Pancreas (tissue), 10 donors: ENCODE data around the gene ERICH6B. TPM values are rescaled to one million over a fixed set of nuclear protein-coding genes. Genes with fewer than 3 reads are reported as not detected.

ENCODE experiments used
- ATAC-seq, 4 donors: fragments of 200-7000 bp; cut with Tn5 transposase; one replicate each; pipeline versions ENCODE4 v1.8.0 to v1.9.1; 2020; ENCODE audit warnings: mild to moderate bottlenecking in 4 of 4, moderate library complexity in 4 of 4
- DNase-seq, 6 donors: peaks; one replicate each; pipeline ENCODE4 v3.0.0-alpha.2; 2020
- FAIRE-seq: peaks from 2 replicates; lab custom pipeline; 2012; peaks lifted over from hg19 to GRCh38; lab: Jason Lieb, UNC
- H3K27ac ChIP-seq, 4 donors: fragments of 200-600 bp; sonication (generic); 1 replicate in 3 of 4; 2 replicates in 1 of 4; pipeline versions ENCODE4 v1.5.0 to v1.8.0; 2020
- H3K27me3 ChIP-seq, 4 donors: fragments of 200-600 bp; one replicate each; pipeline ENCODE4 v1.8.0; 2021
- H3K36me3 ChIP-seq, 3 donors: fragments of 200-600 bp; sonication (generic) in 1 of 3; one replicate each; pipeline versions ENCODE4 v1.5.0 to v1.8.0; 2020 to 2021
- H3K4me1 ChIP-seq, 3 donors: fragments of 200-600 bp; one replicate each; pipeline ENCODE4 v1.8.0; 2021
- H3K4me3 ChIP-seq, 4 donors: fragments of 200-600 bp; sonication (generic) in 2 of 4; one replicate each; pipeline versions ENCODE4 v1.5.0 to v1.8.0; 2020 to 2021
- H3K9me3 ChIP-seq, 4 donors: fragments of 200-600 bp; one replicate each; pipeline ENCODE4 v1.8.0; 2021
- CTCF ChIP-seq, 4 donors: fragments of 200-600 bp; sonication (generic) in 3 of 4; IDR thresholded peaks; one replicate each; pipeline versions ENCODE4 v1.5.0 to v1.8.0; 2021; ENCODE audit warnings: antibody characterized with exemption in 4 of 4
- WGBS, 2 donors: extraction: QIAGEN DNeasy Blood & Tissue Kit; methylation state at CpG; one replicate each; pipeline ENCODE4 v1.1.7; 2013; 5-methylcytosine and 5-hydroxymethylcytosine counted together
- intact Hi-C, 3 donors: fragments of 100-400 bp; cut with DNase I; formaldehyde crosslinking; loops; one replicate each; pipeline versions ENCODE4 v1.11.1 to v1.14.2; 2022
- polyA plus RNA-seq, 2 donors: library from polyadenylated mRNA; stranded (reverse); fragments of 200-250 nt; gene quantifications; one replicate each; pipeline ENCODE4 v1.2.3, GENCODE V29; 2013
- total RNA-seq, 6 donors: library from RNA; stranded (reverse); fragmentation: NEBNext Ultra II Directional in 4 of 6; extraction: Animal tissue kit (Norgen Biotek cat#: 25700) in 4 of 6; gene quantifications; one replicate each; pipeline versions ENCODE4 v1.2.1 to v1.2.4, GENCODE V29; 2021 to 2023
- donor health status: healthy with polysubstance abuse.
- donor health status: DM: no; HTN: no; CAD: no; lungs with moderate emphysema.
- donor health status: DM: no; HTN: no; CAD: no.
- donor health status: control.
- donor health status: control.
- donor health status: Bipolar disorder and iron deficiency.
- donor health status: DM: yes; HTN: yes; CAD: no.
- donor health status: DM: no; HTN: no; CAD: no.
- donor health status: DM: no; HTN: no; CAD: no.
- donor health status: DM: yes; HTN: yes; CAD: no.

ERICH6B gene
- total and polyA plus RNA-seq, 8 donors = not detected

- DNase-seq (no peak), FAIRE-seq (no peak), ATAC-seq (peak in 1 of 4 donors; percentile 25)
- no peaks in the 10 kb centered on the region for H3K4me1 ChIP-seq
- 44 to 49% methylated on average over 4 of the region's 4 CpGs for whole genome bisulfite sequencing, 2 donors
- H3K9me3 ChIP-seq = no peaks in the 10 kb centered on the region
- H3K27ac ChIP-seq = no peak overlapping the region
- no peak overlapping the region for H3K4me3 ChIP-seq
- no peak for TF ChIP-seq CTCF (IDR thresholded peaks at IDR 0.05)
- intact Hi-C loops = no loop called here
- H3K27me3 ChIP-seq = no peaks in the 10 kb centered on the region
- no peaks in the 10 kb centered on the region for H3K36me3 ChIP-seq
Measured at GRCh38 chr13:45576466-45576865, 39.1 kb downstream of the ERICH6B start.

- no peak for FAIRE-seq
- Histone ChIP-seq H3K4me3 (no peak overlapping the region), H3K36me3 (no peaks in the 10 kb centered on the region), H3K27ac (no peak overlapping the region), H3K9me3 (no peaks in the 10 kb centered on the region), H3K27me3 (no peaks in the 10 kb centered on the region), H3K4me1 (no peaks in the 10 kb centered on the region)
- DNase-seq = no peak
- WGBS, 2 donors = 60 to 82% methylated on average over 1 of the region's 1 CpG
- TF ChIP-seq CTCF (IDR thresholded peaks at IDR 0.05) = no peak
- ATAC-seq = no peak
- intact Hi-C loops = no loop called here
Measured at GRCh38 chr13:45575830-45576180, 39.7 kb downstream of the ERICH6B start.

- no peak for TF ChIP-seq CTCF (IDR thresholded peaks at IDR 0.05)
- no peak overlapping the region for H3K4me3 ChIP-seq
- no peaks in the 10 kb centered on the region for H3K36me3 ChIP-seq
- H3K9me3 ChIP-seq = no peaks in the 10 kb centered on the region
- no peaks in the 10 kb centered on the region for H3K27me3 ChIP-seq
- FAIRE-seq (no peak), DNase-seq (no peak), ATAC-seq (no peak)
- no peaks in the 10 kb centered on the region for H3K4me1 ChIP-seq
- WGBS, 2 donors = 71 to 84% methylated on average over 16 of the region's 16 CpGs
- H3K27ac ChIP-seq = no peak overlapping the region
- intact Hi-C loops = no loop called here
Measured at GRCh38 chr13:45575146-45575829, 40.3 kb downstream of the ERICH6B start.

GRCh38 chr13:45565331-45565730 lies 50.2 kb downstream of the ERICH6B start:
- Histone ChIP-seq H3K9me3 (no peaks in the 10 kb centered on the region), H3K27ac (no peak overlapping the region), H3K27me3 (no peaks in the 10 kb centered on the region), H3K4me3 (no peak overlapping the region), H3K4me1 (no peaks in the 10 kb centered on the region), H3K36me3 (no peaks in the 10 kb centered on the region)
- no peak for ATAC-seq
- TF ChIP-seq CTCF (IDR thresholded peaks at IDR 0.05) = no peak
- DNase-seq = no peak
- FAIRE-seq = no peak
- intact Hi-C loops = no loop called here

GRCh38 chr13:45564133-45564776 lies 51.3 kb downstream of the ERICH6B start:
- no peak for FAIRE-seq

More at GRCh38 chr13:45564133-45564776, 51.3 kb downstream of the ERICH6B start:
- Histone ChIP-seq H3K36me3 (no peaks in the 10 kb centered on the region), H3K27ac (no peak overlapping the region), H3K27me3 (no peaks in the 10 kb centered on the region), H3K9me3 (no peaks in the 10 kb centered on the region), H3K4me1 (no peaks in the 10 kb centered on the region), H3K4me3 (no peak overlapping the region)
- no peak for DNase-seq
- 53% methylated on average over 3 of the region's 3 CpGs for WGBS, 2 donors
- peak in 3 of 4 donors; percentile 44 to 65 (median 57) for ATAC-seq
- intact Hi-C loops = no loop called here
- TF ChIP-seq CTCF (IDR thresholded peaks at IDR 0.05) = no peak
